Peyer's patch (tissue), 4 donors: ENCODE measurements around the gene PSORS1C2. TPM values are rescaled to one million over a fixed set of nuclear protein-coding genes. Genes with fewer than 3 reads are reported as not detected.

Source experiments
- DNase-seq, 3 donors: peaks; one replicate each; pipeline ENCODE4 v3.0.0-alpha.2; 2017 to 2019
- H3K27ac ChIP-seq, 4 donors: fragments of 200-600 bp; sonication (generic); one replicate each; pipeline ENCODE4 v1.5.1; 2016 to 2019
- H3K27me3 ChIP-seq, 2 donors: fragments of 200-600 bp; sonication (generic); one replicate each; pipeline ENCODE4 v1.5.1; 2019
- H3K36me3 ChIP-seq, 3 donors: fragments of 200-600 bp; sonication (generic); one replicate each; pipeline ENCODE4 v1.5.1; 2016 to 2019
- H3K4me1 ChIP-seq, 4 donors: fragments of 200-600 bp; sonication (generic); one replicate each; pipeline ENCODE4 v1.5.1; 2016 to 2019
- H3K4me3 ChIP-seq, 4 donors: fragments of 200-600 bp; sonication (generic); 1 replicate in 3 of 4; 2 replicates in 1 of 4; pipeline ENCODE4 v1.5.1; 2016 to 2019; ENCODE audit warnings: mild to moderate bottlenecking in 1 of 4
- H3K9me3 ChIP-seq, 4 donors: fragments of 200-600 bp; sonication (generic); one replicate each; pipeline ENCODE4 v1.5.1; 2016 to 2019; ENCODE audit warnings: mild to moderate bottlenecking in 1 of 4
- POLR2A ChIP-seq, 2 donors: fragments of 450-650 bp; IDR thresholded peaks; one replicate each; pipeline ENCODE4 v1.5.1; 2017; ENCODE audit warnings: antibody characterized with exemption in 2 of 2, mild to moderate bottlenecking in 2 of 2, moderate library complexity in 2 of 2
- total RNA-seq, 4 donors: library from RNA; depleted of rRNA; stranded (reverse); fragments of >200 nt; gene quantifications; one replicate each; pipeline ENCODE4 v1.1.0, GENCODE V29; 2016
- TF ChIP-seq, protein P1 (sequence below), 6 experiments: fragments of 450-650 bp in 4 of 6; fragments of 200-600 bp in 2 of 6; sonication (generic) in 1 of 6; IDR thresholded peaks; one replicate each; pipeline ENCODE4 v1.5.1; 2017 to 2019; ENCODE audit warnings: antibody characterized with exemption in 6 of 6, mild to moderate bottlenecking in 3 of 6, moderate library complexity in 1 of 6

The PSORS1C2 gene
- total RNA-seq, 4 donors from 2014 or later, result not detected

GRCh38 chr6:31162463-31163165, 23.7 kb upstream of the PSORS1C2 start:
- no peak for DNase-seq
- Histone ChIP-seq H3K36me3 (peaks cover 0 to 11% (median 0%) of the 10 kb centered on the region in 3 donors), H3K4me3 (no peak overlapping the region), H3K27me3 (no peaks in the 10 kb centered on the region), H3K9me3 (no peaks in the 10 kb centered on the region), H3K27ac (no peak overlapping the region), H3K4me1 (peaks cover 0 to 14% (median 7%) of the 10 kb centered on the region in 4 donors)
- no peak for TF ChIP-seq POLR2A (IDR thresholded peaks at IDR 0.05)
- TF ChIP-seq, protein P1, sequence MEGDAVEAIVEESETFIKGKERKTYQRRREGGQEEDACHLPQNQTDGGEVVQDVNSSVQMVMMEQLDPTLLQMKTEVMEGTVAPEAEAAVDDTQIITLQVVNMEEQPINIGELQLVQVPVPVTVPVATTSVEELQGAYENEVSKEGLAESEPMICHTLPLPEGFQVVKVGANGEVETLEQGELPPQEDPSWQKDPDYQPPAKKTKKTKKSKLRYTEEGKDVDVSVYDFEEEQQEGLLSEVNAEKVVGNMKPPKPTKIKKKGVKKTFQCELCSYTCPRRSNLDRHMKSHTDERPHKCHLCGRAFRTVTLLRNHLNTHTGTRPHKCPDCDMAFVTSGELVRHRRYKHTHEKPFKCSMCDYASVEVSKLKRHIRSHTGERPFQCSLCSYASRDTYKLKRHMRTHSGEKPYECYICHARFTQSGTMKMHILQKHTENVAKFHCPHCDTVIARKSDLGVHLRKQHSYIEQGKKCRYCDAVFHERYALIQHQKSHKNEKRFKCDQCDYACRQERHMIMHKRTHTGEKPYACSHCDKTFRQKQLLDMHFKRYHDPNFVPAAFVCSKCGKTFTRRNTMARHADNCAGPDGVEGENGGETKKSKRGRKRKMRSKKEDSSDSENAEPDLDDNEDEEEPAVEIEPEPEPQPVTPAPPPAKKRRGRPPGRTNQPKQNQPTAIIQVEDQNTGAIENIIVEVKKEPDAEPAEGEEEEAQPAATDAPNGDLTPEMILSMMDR (IDR thresholded peaks at IDR 0.05), result no peak

DNA sequence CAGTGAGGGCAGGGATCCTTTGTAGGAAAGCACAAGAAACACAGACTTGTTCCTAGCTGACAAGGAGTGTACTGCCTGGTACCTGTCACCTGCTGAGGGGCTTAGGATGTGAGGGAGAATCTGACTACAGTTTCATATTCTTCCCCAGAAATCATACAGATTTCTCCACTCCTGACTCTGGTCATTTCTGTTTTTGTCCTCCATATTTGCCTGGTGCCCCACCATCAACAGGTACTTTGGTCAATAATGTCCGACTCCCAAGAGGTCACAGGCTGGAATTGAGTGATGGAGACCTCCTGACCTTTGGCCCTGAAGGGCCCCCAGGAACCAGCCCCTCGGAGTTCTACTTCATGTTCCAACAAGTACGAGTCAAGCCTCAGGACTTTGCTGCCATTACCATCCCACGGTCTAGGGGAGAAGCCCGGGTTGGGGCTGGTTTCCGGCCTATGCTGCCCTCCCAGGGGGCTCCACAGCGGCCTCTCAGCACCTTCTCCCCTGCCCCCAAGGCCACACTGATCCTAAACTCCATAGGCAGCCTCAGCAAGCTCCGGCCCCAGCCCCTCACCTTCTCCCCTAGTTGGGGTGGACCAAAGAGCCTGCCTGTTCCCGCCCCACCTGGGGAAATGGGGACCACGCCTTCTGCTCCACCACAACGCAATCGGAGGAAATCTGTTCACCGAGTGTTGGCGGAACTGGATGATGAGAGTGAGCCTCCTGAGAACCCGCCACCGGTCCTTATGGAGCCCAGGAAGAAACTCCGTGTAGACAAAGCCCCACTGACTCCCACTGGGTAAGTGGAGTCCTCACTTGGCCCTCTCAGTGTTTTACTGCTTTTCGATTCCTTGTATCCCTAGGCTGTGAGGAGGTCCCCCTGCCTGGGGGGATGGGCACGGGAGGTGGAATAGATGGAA, 22.6 kb upstream of the PSORS1C2 start:
- no peak for TF ChIP-seq POLR2A (IDR thresholded peaks at IDR 0.05)
- TF ChIP-seq, protein P1 (IDR thresholded peaks at IDR 0.05), result no peak
- no peaks in the 10 kb centered on the region for H3K27me3 ChIP-seq
- H3K9me3 ChIP-seq, result no peaks in the 10 kb centered on the region
- no peak overlapping the region for H3K4me3 ChIP-seq
- no peak for DNase-seq
- peaks cover 0 to 11% (median 0%) of the 10 kb centered on the region in 3 donors for H3K36me3 ChIP-seq
- H3K27ac ChIP-seq, result no peak overlapping the region
- H3K4me1 ChIP-seq, result peaks cover 0 to 22% (median 11%) of the 10 kb centered on the region in 4 donors

GRCh38 chr6:31158863-31159855, 20.3 kb upstream of the PSORS1C2 start:
- Histone ChIP-seq H3K27ac (peak overlapping the region; percentile 43 to 74 (median 47)), H3K27me3 (no peaks in the 10 kb centered on the region), H3K4me3 (peak overlapping the region; percentile 61 to 75 (median 66)), H3K4me1 (peaks cover 0 to 22% (median 11%) of the 10 kb centered on the region in 4 donors), H3K9me3 (no peaks in the 10 kb centered on the region), H3K36me3 (peaks cover 0 to 16% (median 0%) of the 10 kb centered on the region in 3 donors)
- DNase-seq, result peak in 1 of 3 donors; percentile 30
- TF ChIP-seq, protein P1 (IDR thresholded peaks at IDR 0.05), result peak in 2 of 6 experiments; percentile 4
- TF ChIP-seq POLR2A (IDR thresholded peaks at IDR 0.05), result no peak

DNA sequence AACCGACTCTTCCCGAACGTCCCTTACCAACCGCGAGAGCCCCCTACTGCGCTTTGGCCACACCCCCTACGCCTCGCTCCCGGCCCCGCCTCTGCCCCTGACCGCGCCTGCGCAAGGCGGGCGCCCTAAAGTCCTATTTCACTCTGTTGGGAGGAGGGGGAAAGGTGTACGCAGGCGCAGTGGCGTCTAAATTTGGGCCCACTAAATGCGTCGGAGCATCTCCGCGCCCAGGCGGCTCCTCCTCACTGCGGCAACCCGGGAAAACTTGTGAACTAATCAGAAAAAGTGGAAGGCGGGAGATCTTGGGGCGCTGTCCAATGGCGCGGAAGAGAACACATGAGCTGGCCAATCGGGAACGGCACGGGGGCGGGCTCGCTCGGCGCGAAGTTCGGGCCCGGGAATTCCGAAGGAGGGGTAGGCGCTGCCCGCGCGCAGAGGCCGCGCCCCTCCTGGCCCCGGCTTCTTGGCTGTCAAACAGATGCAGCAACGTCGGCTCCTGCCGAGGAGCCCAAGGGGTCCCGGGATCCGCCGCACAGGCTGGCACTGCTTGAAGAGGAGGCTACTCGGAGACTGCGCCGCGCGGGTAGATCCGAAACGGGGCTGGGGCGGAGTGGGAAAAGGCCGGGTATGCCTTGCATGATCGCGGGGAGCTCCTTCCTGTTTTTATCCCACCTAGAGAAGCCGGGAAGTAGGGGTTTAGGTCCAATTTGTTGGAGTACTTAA, 19.4 kb upstream of the PSORS1C2 start, which contains the start of gene TCF19:
Gene TCF19, plus strand, starts transcription at position 450 of the 723 bp plus-strand sequence. CDS start 881 bp downstream, outside the sequence.
- peak within 1 kb of the TSS; percentile 55 to 85 (median 75) for H3K27ac ChIP-seq
- no peak for TF ChIP-seq POLR2A (IDR thresholded peaks at IDR 0.05)
- TF ChIP-seq, protein P1 (IDR thresholded peaks at IDR 0.05), result no peak
- no peaks in the 10 kb centered on the region for H3K9me3 ChIP-seq
- H3K27me3 ChIP-seq, result no peaks in the 10 kb centered on the region
- DNase-seq, result peak; percentile 97 to 100 (median 98)
- peak within 1 kb of the TSS; percentile 61 to 75 (median 66) for H3K4me3 ChIP-seq
- H3K36me3 ChIP-seq, result peaks cover 0 to 16% (median 0%) of the 10 kb centered on the region in 3 donors
- H3K4me1 ChIP-seq, result peaks cover 0 to 22% (median 11%) of the 10 kb centered on the region in 4 donors
